Measurements from ENCODE around the gene USF3.
"Not testable (repeated sequence)": the region's sequence is repeated elsewhere in the genome, so short reads cannot be mapped to it uniquely, and the experiment has no call there.

USF3 gene

DNA sequence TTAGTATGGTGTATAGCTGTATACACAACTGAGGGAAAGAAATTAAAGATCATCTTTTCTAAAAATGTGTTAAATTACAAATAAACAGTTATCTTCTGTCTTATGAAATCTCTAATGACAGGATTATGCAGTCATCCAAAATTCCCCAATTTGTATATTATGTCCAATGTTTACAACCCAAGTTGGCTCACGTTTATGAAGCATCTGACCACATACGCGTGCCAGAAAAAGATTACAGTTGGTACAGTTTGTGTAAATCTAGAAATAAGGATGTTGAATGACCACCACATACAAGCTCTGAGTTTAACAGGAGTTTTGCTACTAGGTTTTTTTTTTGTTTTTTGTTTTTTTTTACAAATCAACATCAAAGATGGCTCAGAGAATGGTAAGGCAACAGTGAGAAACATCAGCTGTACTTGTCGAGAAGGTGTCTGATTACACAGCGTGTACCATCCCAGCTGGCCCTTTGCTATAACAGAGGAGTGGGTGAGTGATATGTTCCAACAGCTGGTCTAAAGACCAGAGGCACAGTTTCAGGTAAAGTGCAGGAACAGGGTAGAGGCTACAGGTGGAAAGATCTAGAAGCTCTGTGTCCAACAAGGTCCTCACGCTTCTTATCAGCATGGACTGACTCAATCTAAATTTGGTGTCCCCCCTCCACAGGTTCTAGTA is 47.1 kb downstream of the USF3 start:
- no peak for DNase-seq (ENCODE audit: low read depth)

DNA sequence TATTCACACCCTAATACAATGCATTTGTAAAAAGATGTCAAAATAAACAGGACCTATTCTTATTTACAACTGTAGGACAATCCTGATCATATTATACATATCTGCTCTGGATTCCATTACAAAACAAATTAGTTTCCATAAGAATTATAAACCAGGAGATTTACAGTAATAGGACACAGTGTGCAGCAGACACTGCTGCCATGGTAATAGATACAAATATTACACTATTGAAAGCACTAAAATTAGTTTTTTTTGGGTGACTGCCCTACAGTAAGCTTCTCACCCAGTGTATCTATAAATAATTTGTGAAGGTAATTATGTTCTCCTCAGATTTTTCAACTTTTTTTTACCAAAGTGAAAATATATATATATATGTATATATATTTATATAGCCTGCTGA is 47.9 kb downstream of the USF3 start:
- no peak for DNase-seq (ENCODE audit: low read depth)

DNA sequence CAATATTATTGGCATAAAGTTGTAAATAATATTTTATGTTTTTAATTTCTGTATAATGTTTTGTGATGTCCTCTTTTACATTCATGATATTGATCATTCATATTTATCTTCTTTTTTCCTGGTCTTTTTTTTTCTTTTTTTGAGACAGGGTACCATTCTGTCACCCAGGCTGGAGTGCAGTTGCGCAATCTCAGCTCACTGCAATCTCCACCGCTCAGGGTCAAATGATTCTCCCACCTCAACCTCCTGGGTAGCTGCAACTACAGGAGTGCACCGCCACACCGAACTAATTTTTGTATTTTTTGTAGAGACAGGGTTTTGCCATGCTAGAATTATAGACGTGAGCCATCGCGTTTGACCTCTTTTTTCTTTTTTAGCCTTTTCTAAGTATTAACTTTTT is 52.9 kb downstream of the USF3 start:
- no peak for DNase-seq (ENCODE audit: low read depth)

DNA sequence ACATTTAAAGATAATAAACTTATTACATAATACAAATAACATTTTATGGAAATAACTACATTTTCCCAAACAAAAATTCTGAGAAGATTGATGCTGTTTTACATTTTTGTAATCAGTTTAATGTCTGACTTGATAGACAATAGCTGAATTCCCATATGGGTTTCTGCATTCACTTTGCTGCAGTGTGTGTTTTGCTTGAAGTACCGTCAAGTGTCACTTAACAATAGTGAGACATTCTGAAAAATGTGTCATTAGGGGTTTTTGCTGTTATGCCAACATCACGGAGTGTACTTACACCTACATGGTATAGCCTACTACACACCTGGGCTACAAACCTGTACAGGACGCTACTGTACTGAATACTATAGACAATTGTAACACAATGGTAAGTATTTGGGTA is 57.5 kb downstream of the USF3 start:
- DNase-seq (ENCODE audit: low read depth) = no peak

DNA sequence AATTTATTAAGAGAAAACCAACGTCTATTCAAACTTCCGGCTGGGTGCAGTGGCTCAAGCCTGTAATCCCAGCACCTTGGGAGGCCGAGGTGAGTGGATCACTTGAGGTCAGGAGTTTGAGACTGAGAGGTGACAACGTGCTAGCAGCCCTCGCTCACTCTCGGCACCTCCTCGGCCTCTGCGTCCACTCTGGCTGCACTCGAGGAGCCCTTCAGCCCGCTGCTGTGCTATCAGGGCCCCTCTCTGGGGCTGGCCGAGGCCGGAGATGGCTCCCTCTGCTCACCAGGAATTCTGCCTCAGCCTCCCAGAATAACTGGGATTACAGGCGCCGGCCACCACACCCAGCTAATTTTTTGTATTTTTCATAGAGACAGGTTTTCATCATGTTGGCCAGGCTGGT is 58.7 kb downstream of the USF3 start:
- no peak for DNase-seq (ENCODE audit: low read depth)

DNA sequence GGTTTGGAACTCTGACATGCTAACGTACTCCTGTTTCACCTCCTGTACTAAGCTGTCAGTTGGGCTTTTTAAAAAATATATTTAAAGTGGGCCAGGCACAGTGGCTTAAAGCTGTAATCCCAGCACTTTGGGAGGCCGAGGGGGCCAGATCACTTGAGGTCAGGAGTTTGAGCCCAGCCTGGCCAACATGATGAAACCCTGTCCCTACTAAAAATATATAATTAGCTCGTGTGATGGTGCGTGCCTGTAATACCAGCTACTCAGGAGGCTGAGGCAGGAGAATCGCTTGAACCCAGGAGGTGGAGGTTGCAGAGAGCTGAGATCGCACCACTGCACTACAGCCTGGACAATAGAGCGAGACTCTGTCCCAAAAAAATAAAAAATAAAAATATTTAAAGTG is 60.4 kb downstream of the USF3 start:
- DNase-seq (ENCODE audit: low read depth) = not testable (repeated sequence)

DNA sequence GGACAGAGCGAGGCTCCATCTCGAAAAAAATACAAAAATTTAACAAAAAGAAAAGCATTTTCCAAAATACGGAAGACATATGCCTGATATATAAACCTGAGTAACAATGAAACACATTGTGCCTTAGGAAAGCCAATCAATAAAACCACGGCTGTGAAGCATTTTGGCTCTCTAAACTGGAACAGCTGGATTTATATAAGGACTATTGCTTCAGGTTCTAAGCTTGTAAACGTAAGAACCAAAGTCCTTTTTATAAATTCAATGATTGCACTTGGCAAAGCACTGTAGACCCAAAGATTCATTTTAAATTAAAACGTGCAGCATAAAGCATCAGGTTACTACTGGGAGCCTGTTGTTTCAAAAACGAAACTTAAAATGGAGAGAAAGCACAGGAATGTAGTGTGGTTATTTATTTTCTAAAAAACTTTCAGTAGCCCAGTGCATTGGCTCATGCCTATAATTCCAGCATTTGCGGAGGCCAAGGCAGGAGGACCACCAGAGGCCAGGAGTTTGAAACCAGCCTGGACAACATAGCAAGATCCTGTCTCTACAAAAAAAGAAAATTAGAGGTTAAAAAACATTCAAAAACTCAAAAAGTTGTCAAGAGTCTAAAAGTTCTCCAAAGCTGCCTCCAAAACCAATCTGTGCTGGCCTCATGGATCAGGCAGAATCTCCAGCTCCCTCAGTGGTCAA is 61.5 kb downstream of the USF3 start:
- no peak for DNase-seq (ENCODE audit: low read depth)

DNA sequence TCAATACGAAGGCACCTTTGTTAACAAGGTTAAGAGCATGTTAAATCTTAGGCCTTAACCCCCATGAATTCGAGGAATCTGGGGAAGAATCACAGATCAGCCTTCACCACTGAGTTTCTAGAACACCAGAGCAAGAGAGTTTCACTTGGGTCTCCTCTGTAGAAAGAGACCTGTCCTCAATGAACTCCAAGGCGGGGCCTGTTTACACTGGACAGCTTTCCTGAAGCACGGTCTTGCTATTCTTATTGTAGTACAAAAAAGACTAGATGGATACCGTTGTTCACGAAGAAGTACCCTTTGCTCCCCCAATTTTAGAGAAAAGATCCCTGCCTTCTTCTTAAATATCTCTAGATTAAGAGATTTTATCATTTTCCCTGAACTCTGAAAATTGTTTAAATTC is 64.9 kb downstream of the USF3 start:
- no peak for DNase-seq (ENCODE audit: low read depth)

DNA sequence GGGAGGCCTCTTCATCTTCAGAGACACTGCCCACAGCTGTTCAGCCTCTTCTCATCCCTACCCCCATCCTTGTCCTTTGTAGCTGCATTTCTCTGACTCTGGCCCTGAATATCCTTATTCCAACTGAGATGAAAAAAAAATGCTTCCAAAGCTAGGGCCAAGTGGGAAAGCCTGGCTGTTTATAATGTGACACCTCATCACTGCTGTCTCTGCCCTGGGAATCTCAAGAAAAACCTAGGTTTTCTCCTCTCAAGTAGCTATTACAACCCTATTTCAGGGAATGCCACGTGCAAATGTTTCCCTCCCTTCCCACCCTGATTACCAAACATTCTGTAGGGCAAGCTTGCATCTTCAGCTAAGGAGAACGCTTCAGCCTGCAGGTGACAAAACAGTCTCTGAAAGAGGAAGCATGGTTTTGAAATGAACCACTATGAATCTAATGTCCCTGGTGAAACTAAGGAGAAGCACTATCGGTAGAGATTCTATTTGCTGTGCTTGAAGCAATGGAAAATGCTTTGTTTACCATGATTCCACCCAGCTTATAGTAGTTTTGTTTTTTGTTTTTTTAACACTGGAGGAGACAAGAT is 65.4 kb downstream of the USF3 start:
- no peak for DNase-seq (ENCODE audit: low read depth)

DNA sequence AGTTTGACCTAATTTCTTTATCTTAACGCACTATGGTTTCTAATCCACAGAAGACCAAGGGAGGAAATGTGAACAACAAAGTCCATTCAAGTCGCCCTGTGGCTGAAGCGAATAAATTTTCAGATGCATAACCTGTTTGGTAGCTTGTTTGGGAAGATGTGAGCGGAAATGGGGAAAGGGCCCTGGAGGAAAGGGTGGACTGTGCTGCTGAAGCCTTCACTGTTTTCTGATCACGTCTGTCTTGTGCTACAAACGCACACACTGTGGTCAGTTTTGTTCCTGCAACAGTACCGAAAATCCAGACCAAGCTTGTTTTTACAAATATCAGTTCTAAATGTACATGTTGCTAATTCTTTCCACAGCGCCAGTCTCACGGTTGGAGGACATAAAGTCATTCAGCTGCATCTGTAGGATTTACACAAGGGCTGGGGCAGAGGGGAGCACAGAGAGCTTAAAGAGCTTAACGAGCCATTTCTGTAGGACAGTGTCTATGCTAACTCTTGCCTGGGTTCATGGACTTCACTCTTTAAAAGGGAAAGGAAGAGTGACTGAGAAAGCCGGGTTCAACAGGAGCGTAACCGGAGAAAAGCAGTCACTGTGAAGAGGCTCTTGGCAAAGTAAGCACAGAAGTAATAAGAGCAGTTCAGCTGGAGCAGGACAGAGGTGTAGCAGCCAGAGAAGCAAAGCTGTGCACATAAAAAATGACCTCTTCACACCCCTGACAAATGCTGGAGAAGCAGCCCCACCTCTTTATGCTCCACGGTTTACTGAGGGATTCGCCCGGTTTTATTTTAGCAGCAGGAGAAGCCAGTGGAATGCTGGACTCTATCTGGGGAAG is 66.6 kb downstream of the USF3 start:
- DNase-seq (ENCODE audit: low read depth) = no peak

DNA sequence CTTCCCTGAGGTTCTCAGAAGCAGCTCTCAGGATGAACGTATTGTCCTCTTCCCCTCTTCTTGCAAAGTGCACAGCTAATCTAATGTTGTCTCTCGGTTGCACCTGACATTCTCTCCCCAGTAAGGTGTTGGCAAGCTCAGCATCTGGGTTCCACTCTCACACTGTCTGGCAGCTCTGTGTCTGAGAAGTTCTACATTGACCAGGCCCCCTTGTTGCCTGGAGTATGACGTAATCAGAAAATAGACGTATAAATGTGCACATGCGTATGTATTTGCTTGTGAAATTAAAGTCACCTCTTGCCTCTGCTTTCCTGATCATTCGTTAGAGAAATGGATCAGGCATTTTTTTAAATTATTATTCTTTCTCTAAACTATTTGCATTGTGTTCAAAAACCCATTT is 67.7 kb downstream of the USF3 start:
- no peak for DNase-seq (ENCODE audit: low read depth)

DNA sequence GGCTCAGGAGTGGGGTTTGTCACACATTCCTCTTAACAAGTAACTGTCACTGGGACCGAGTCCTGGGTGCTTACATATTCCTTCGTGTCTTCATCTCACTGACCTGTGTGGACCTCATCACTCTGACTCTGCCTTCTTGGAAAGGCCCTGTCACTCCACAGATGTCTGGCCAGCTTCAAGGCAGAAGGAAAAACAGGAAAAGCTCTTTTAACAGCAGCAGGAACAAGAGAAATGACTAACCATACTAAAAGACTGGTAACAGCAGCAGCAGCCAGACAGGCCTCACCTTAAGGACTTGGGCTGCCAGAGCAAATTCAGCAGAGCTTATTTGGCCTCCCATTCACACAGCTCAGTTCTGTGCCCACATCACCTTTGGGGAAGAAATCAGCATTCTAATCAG is 68.1 kb downstream of the USF3 start:
- no peak for DNase-seq (ENCODE audit: low read depth)

DNA sequence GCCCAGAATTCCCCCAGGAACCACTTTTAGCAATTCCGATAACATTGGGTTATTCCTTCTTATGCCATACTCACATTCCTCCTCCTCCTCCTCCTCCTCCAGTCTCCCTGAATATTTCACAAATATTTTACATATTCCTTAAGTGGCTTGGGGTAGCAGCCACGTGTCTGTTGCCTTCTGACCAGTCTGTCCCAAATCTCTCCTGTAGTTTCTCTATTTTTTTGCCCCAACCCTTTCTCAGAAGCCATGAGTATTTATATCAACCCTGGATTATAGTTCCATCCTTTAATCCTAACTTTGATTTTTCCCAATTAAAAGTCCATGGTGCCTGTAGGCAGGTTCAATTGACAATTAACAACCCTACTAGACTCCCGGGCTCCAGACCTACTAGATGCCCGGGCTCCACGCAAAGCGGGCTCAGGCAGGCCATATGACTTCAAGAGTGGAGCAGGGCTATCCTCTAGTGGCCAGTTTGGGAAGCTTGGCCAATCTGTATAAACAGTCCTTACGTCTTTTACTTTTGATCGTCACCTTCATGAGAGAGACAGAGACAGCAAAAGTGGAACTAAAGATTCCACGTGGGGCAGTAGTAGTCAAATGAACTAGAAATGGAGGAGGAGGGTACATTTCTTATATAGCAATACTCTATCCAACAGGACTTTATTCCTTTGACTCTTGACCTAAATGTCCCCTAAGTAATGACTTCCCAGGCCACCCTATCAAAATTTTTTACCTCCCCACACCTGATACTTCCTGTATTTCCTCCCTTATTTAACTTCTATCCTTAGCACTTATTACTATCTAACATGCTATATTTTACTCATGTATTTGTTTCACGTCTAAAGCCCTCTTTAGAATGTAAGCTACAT is 69.7 kb downstream of the USF3 start:
- peak; percentile 29 for DNase-seq (ENCODE audit: low read depth)

DNA sequence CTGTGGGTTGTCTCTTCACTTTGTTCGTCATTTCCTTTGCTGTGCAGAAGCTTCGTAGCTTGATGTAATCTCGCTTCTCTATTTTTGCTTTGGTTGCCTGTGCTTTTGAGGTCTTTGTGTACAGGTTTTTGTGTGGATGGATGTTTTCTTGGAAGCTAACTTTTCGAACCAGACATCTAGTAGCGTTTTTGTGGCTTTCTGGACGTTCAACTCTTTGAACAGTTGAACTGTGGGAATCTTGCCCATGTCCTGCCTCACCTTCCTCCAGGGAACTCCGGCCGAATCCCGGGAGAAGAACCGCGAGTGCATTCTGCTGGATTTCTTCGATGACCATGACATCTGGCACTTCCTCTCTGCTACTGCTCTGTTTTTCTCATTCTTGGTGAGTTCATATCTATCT is 70.6 kb downstream of the USF3 start:
- DNase-seq (ENCODE audit: low read depth) = no peak

DNA sequence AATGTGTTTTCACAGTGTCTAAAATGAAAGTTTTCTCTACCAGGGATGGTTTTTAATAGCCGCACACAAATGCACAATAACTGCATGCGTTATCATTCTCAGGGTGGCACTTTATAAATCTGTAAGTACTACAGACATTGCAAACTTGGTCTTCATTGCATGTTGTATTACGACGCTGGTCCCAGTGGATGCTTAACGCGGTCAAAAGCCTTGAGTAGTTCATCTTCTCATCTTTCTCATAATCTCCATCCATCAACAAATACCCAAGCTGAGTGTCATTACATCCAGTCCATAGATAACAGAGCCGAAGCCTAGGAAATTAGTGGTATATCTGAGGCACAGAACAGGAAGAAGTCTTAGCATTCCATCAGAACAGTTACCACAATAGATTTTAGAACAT is 72.6 kb downstream of the USF3 start:
- DNase-seq (ENCODE audit: low read depth) = no peak

DNA sequence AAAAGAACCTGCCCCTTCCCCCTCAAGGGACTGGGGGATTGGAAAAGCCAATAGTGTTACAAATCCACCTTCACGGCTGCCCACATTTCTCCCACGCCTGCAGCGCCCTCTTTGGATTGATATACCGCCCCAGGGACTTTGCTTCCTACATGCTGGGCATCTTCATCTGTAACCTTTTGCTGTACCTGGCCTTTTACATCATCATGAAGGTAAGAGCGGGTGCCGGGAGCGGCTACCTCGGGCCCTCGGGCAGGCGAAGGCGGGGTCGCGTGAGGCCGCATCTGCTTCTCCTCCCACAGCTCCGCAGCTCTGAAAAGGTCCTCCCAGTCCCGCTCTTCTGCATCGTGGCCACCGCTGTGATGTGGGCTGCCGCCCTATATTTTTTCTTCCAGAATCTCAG is 73.1 kb downstream of the USF3 start:
- DNase-seq (ENCODE audit: low read depth) = no peak

DNA sequence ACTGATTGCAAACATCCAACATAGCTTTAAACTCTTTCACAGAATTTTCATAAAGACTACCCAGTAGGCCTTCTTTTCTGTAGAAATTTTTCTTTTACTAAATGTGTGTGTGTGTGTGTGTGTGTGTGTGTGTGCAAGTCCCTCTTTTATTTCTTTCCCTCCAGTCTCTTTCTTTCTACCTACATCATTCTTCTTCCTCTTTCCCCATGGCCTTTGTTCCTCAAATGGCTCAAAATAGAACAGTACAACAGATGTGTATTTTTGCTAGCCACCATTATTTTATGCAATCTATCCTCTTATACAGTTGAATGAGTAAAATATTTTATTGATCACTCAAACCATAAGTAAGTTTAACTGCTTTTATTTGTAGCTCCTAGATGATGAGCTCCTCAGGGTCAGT is 76.4 kb downstream of the USF3 start:
- DNase-seq (ENCODE audit: low read depth) = no peak

DNA sequence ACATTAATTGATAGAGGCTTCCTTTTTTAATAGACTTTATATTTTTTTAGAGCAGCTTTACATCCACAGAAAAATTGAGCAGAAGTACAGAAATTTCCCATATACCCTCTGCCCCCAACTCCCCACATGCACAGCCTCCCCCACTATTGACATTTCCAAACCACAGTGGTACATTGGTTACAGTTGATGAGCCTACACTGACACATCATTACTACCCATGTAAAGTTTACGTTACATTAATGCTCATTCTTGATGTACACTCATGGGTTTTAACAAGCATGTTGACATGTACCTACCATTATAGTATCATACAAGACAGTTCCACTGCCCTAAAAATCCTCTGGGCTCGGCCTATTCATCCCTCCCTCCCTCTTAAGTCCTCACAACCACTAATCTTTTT is 78.7 kb downstream of the USF3 start:
- no peak for DNase-seq (ENCODE audit: low read depth)

DNA sequence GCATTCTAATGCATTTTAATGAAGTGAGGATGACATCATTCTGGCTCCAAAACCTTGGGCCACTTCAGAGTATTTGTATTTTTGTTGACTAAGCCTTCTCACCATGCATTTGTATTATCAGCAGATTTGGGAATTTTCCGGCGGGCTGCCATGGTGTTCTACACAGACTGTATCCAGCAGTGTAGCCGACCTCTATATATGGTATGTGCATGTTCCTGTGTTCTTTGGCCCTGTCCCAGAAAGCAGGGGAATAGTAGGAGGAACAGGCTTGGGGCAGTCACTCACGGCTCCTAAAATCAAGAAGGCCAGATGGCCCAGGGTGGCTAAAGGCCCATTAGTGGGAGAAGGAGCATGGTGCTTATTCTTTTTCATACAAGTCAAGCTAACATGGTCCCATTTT is 80.5 kb downstream of the USF3 start:
- no peak for DNase-seq (ENCODE audit: low read depth)

DNA sequence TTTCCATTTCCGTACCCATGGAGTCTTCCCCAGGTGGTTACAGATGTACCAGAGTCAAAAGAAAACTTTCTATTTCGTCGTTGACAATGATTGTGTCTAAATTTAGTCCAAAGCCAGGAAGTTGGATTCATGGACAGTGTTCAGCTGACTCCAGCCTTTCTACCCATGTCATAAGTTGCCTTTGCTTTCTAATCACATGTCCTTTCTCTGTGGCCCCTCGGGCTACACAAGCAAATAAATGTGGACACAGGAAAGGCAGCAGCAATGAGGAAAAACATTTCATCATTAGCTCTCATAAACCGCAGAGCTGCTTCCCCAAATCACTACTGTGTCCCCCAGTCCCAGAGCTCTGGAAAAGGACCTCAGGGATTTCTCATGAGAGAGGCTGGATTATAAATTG is 82.0 kb downstream of the USF3 start:
- DNase-seq (ENCODE audit: low read depth) = no peak

DNA sequence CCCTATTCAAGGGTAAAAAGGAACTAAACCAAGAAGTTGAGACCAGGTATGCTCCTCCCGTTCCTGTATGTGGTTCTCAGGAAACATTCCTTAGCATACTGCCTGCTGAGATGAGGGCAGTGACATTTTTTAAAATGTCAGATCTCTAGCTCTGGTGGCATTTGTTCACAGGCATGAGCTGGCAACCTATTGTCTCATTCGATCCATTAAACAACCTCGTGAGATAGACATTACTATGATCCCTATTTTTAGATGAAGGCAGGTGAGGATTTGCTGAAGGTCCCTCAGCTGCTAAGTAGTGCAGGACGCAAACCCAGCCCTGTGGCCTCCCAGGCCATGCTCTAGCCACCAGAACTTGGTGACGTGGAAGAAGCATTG is 89.2 kb downstream of the USF3 start:
- DNase-seq (ENCODE audit: low read depth) = no peak

All from HS-27A (cell line).